GM18508 (cell line): ENCODE results near the gene LHPP.
"Not testable (repeated sequence)": the region's sequence is repeated elsewhere in the genome, so short reads cannot be mapped to it uniquely, and the experiment has no call there.

Experiments
- ATAC-seq: cut with Tn5 transposase; IDR thresholded peaks from one replicate; pipeline ENCODE4 v1.9.1; 2021; ENCODE audit warnings: moderate number of reproducible peaks; ENCODE audit not compliant: insufficient read depth, unreplicated experiment

The LHPP gene

DNA sequence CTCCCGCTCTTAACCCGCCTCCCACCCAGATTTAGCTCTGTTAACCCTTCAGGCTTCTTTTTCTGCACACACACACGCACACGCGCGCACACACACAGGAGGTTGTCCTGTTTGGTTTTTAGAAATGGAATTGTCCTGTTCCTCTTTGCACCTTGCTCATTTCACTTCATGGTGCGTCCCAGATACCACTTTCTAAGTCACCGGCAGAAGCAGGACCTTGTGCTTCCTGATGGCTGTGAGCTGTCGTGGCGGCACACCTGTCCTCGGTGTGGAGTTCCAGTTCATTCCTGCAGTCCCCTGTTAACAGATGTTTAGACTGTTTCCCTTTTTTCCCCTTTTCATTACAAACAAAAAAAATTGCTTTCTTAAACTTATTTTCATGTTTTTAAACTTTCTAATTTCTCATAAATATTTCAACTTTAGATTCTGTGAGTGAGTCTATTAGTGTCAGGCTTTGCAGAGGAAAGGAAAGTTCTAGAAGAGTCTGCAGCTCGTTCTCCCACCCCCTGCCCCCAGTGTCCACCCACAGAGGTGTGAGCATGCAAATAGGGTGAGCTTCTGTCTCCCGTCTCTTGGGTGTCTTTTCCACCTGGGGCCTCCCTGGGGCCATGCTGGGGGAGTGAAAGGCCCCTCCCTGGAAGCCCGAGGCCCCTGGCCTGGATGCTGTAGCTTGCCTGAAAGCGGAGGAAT, 85.5 kb downstream of the LHPP start:
- no peak for ATAC-seq

GRCh38 chr10:124547647-124548168, 86.1 kb downstream of the LHPP start:
- no peak for ATAC-seq

DNA sequence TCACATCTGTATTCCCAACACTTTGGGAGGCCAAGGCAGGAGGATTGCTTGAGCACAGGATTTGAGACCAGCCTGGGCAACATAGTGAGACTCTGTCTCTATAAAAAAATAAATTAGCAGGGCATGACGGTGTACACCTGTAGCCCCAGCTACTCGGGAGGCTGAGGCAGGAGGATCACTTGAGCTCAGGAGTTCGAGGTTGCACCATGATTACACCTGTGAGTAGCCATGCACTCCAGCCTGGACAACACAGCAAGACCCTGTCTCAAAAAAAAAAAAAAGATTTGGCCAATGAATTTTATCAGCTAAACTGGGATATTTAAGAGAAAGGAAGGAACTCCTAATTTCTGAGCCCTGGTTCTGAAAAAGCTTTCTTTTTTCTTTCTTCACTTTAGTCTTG, 87.5 kb downstream of the LHPP start:
- not testable (repeated sequence) for ATAC-seq

DNA sequence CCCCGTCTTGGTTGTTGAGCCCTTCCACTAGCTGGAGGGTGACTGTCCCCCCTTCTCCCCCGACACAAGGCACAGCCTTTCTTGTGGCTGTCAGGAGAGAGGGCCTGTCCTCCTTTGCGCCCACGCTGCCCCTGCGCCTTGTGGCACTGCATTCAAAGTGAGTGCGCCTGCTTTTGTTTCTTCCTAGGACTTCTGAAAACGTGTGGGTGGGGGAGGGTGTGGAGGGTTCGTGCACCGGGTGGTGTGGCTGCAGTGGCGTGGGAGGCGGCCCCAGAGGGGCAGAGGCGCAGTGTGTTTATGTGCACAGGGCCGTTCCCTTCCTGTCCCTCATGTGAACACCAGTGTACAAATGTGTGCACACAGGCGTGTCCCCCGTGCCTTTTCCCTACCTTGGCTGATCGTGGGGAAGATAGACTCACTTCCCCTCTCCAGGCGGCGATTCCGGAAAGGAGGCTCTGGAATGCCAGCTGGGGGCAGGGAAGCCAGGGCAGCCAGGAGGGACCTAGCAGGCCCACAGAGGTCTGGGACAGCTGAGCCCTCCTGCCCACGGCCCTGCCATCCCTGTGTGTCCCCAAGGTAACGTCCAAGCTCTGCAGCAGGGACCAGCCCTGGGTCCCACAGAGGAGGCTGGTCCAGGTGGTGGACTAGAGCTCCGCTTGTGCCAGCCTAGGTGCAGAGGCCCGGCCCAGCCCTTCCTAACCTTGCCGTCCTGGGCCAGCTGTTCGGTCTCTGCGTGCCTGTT, 88.8 kb downstream of the LHPP start:
- no peak for ATAC-seq

- no peak for ATAC-seq
Observed at GRCh38 chr10:124551097-124551496, 89.5 kb downstream of the LHPP start.

GRCh38 chr10:124551755-124552154, 90.1 kb downstream of the LHPP start:
- ATAC-seq, result no peak

GRCh38 chr10:124552691-124553276, 91.2 kb downstream of the LHPP start:
- no peak for ATAC-seq

DNA sequence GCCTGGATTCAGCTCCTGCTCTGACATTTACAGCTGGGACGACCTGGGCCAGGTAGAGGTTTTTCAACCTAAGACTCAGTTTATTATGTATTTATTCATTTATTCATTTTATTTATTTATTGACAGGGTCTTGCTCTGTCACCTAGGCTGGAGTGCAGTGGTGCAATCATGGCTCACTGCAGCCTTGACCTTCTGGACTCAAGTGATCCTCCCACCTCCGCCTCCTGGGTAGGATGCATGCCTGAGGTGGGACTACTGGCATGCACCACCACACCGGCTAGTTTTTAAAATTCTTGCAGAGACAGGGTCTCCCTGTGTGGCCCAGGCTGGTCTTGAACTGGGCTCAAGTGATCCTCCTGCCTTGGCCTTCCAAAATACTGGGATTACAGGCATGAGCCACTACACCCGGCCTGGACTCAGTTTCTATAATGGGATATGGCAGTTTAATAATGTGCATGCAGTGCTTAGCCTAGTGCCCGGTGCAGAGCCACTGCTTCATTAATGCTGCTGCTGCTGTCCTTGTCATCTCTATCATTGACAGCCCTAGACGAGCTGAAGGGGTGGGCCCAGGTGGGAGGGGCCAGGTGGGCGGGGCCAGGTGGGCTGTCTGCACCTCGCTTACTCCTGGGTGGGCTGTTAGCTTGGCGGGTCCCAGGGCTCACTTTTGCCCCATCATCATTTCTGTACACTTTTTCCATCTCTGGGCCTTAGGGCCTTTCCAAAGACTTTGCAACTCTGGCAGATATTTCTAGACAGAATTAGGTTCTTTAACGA, 92.6 kb downstream of the LHPP start:
- ATAC-seq, result no peak

GRCh38 chr10:124557167-124557566, 95.5 kb downstream of the LHPP start:
- no peak for ATAC-seq

- ATAC-seq, result no peak
Observed at GRCh38 chr10:124557648-124558338, 96.2 kb downstream of the LHPP start.

GRCh38 chr10:124558339-124559321, 97.0 kb downstream of the LHPP start:
- no peak for ATAC-seq

- ATAC-seq, result no peak
Observed at GRCh38 chr10:124559372-124560132, 97.9 kb downstream of the LHPP start.

- no peak for ATAC-seq
Observed at GRCh38 chr10:124560377-124561105, 98.9 kb downstream of the LHPP start.

- no peak for ATAC-seq
Observed at GRCh38 chr10:124561206-124561605, 99.6 kb downstream of the LHPP start.

DNA sequence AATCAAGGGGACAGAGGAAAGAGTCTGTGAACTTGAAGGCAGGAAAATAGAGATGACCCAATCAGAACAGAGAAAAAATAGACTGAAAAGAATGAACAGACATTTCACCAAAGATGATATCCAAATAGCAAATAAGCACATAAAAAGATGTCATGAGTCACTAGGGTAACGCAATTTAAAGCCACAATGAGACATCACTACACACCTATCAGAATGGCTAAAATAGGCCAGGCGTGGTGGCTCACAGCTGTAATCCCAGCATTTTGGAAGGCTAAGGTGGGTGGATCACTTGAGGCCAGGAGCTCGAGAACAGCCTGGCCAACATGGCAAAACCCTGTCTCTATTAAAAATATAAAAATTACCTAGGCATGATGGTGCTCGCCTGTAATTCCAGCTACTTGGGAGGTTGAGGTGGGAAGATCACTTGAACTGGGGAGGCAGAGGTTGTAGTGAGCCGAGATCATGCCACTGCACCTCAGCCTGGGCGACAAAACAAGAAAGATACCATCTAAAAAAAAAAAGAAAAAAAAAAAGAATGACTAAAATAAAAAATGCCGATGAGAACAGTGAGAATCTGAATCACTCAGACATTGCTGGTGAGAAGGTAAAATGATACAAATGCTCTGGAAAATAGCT, 100.9 kb downstream of the LHPP start:
- no peak for ATAC-seq

DNA sequence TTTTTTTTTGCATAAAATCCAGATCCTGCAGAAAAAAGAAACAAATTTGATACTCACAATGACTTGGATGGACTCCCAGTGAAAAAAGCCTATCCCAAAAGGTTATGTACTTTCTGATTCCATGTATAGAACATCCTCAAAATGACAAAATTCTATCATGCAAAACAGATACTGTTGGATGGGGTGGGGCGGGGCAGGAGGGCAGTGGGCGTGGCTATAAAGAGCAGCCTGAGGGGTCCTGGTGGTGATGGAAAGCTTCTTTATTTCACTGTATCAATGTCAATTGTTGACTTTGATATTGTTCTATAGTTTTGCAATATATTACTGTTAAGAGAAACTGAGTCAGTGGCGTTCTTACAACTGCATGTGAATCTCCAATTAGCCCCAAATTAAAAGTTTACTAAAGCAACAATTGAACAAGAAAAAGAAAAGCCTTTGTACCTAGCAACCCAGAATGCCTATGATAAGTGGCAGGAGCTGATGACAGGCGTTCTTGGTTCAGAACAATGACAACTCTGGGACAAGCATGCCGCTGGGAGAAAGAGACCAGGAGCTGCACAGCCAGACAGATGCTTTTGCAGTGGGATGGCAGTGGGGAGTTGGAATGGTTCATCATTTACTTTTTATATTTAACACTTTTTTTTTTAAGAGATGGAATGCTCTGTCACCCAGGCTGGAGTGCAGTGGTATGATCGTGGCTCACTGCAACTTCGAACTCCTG, 101.9 kb downstream of the LHPP start:
- ATAC-seq, result no peak
